K562 treated with DMSO at 1 percent for 48 hours (cell line): ENCODE results near the gene RIPPLY1. TPM values are rescaled to one million over a fixed set of nuclear protein-coding genes. Genes with fewer than 3 reads are reported as not detected.

Experiments
- total RNA-seq: library from RNA; unstranded; fragments of 300-600 nt; gene quantifications from 2 replicates; pipeline ENCODE4 v1.2.3, GENCODE V29; 2022; ENCODE audit warnings: low replicate concordance; ENCODE audit errors: extremely low read depth

The RIPPLY1 gene
- not detected in 2 replicates for total RNA-seq

GRCh38 chrX:106903291-106903824, at the start of gene RIPPLY1:
RIPPLY1 (minus strand) TSS chrX:106903341; CDS start chrX:106903287, 54 bp downstream.

GRCh38 chrX:106919932-106920452, 16.9 kb upstream of the RIPPLY1 start, which contains the start of gene CLDN2:
CLDN2 (plus strand) TSS chrX:106920402; CDS start chrX:106928229, 7,827 bp downstream.

Other genes with a start within 250 kb of the RIPPLY1 start
- gene RNF128, start 176.6 kb downstream of the RIPPLY1 start, total RNA-seq, result not detected in 2 replicates
- not detected in 2 replicates for gene TBC1D8B, start 100.7 kb downstream of the RIPPLY1 start, total RNA-seq
- not detected in 2 replicates for gene CLDN2, start 17.1 kb upstream of the RIPPLY1 start, total RNA-seq
- gene MORC4, start 96.9 kb upstream of the RIPPLY1 start, total RNA-seq, result not detected in 2 replicates
- gene RBM41, start 215.5 kb upstream of the RIPPLY1 start, total RNA-seq, result not detected in 2 replicates